NCI-H2196 treated with DMSO at 0.1 percent for 48 hours (cell line): ENCODE measurements around the gene ALG6.
"Not testable (repeated sequence)": the region's sequence is repeated elsewhere in the genome, so short reads cannot be mapped to it uniquely, and the experiment has no call there.

Source experiments
- DNase-seq: peaks from one replicate; lab custom pipeline; 2025; ENCODE audit not compliant: unreplicated experiment; lab: John Stamatoyannopoulos, UW

Gene ALG6

DNA sequence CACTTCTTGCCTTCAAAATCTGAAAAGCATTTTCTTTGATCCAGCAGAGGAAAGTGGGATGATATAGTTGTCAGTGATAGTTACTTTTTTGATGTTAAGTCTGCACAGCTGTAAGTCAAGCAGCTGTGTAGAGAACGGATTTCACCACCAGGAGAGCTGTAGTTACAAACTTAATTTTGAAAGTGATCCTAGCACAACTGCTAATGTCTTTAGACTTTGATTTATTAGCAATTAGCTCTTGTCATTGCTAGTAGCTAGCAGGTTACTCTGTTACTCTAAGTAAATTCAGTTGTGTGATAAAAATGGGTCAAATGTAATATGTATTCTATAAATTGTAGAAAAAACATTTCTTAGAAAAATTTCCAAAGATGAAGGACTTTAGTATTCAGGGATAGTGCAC lies 46.0 kb downstream of the ALG6 start:
- no peak for DNase-seq

DNA sequence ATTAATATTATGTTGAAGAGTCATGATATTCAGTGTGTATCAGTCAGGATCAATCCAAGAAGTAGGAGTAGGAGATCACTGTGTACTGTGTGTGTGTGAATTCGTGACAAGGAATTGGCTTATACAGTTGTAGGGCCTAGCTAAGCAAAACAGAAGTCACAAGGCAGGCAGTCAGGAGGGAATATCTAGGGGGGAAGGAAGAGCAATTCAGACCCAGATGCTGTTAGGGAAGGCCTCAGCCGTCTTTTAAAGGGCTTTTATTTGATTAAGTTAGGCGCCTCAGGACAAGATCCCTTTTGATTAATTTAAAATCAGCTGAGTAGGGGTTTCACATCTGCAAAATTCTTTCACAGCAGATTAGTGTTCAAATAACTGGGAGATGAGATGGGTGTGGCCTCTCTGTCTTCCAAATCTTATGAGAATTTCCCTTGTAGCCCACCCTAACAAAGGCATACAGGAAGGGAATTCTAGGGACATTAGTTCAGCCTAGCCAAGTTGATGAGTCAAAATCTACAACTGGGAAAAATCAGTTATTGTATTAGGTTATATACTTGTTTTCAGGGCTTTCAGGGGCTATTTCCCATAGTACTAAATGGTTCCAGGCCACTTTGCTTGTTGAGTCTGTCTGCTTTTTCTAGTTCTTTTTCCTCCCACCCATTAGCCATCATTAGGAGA lies 47.4 kb downstream of the ALG6 start:
- DNase-seq, result no peak

DNA sequence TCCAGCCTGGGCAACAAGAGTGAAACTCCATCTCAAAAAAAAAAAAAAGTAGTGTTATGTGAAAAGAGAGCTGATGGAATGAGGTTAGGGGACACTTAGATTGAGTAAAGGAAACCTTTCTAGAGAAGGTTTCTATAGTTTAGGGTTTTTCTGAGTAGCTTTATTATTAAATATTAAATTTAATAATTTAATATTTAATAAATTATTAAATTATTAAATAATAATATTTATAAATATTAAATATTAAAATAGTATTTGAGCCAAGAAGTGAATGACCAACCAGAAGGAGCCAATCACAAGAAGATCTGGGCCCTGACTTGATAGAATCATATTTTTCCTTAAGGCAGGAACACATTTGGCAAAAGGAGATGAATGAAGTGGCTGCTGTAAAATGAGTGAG lies 50.7 kb downstream of the ALG6 start:
- DNase-seq, result no peak

DNA sequence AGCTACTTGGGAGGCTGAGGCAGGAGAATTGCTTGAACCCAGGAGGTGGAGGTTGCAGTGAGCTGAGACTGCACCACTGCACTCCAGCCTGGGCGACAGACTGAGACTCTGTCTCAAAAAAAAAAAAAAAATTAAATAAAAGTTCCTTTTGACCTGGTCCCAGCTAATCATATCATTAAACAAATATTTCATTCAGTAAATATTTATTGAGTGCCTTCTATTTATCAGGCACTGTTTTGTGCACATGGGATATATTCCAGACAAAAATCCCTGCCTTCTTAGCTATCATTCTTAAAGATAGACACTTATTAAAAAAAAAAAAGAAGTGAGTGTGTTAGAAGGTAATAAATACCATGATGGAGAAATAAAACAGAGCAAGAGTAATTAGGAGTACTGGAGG lies 53.3 kb downstream of the ALG6 start:
- DNase-seq, result not testable (repeated sequence)

DNA sequence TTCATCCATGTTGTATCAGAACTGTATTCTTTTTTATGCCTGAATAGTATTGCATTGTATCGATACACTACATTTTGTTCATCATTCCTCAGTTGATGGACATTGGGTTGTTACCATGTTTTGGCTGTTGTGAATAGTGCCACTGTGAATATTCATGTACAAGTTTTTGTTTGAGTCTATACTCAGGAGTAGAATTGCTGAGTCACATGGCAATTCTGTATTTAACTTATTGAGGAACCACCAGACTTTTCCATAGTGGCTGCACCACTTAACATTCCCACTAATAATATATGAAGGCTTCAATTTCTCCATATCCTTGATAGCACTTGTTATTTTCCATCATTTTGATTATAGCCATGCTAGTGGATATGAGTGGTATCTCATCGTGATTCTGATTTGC lies 56.2 kb downstream of the ALG6 start:
- no peak for DNase-seq

DNA sequence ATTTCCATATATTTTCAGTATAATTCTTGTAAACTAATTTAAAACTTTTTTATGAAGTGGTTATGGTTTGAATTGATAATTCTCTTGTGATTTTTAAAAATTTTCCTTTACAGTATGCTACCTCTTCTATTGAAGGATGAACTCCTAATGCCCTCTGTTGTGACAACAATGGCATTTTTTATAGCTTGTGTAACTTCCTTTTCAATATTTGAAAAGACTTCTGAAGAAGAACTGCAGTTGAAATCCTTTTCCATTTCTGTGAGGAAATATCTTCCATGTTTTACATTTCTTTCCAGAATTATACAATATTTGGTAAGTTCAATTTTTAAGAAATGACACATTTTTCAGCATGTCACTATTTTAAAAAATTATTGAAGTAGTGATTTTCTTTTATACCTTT lies 61.4 kb downstream of the ALG6 start:
- no peak for DNase-seq

DNA sequence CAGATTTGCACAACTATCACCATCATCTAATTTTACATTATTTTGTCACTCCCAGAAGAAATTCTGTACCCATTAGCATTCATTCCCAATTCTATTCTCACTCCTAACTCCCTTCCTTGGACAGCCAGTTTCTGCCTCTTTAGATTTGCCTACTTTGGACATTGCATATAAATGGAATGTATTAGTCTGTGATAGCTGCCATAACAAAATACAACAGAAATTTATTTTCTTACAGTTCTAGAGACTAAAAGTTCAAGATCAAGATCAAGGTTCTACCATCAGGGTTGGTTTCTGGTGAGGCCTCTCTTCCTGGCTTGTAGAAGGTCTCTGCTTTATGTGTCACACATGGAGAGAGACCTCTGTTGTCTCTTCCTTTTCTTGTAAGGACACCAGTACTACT lies 61.9 kb downstream of the ALG6 start:
- DNase-seq, result no peak

DNA sequence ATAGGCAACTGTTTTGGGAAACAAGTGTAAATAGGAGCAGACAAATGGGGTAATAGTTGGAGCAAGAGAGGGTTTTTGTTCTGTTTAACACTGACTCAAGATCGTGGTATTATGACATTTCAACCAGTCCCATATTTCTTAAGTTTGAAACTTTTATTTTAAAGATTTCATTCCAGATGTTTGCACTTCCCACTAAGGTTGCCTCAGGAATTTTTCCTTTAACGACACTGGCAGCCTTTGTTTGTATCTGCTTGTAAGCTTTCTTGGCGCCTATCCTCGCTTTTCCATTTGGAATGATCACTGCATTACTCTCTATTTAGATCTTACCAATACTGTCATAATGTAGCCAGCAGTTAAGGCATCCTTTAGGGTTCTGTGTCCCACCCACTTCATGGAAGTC lies 67.7 kb downstream of the ALG6 start:
- no peak for DNase-seq

DNA sequence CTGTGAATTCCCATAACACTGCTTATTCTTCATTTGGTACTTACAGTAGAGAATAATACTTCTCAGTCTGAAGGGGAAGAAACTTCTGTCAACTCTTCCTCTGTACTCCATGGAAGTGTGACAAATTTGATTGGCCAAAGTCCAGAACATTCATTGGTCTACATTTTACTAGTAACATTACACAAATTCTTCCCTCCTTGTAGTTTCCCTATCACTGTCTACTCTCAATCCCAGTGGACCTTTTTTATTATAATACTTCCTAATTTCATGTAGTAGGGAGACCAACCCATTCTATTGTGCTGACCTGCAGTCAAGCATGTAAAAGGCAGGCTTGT lies 74.7 kb downstream of the ALG6 start:
- DNase-seq, result no peak

DNA sequence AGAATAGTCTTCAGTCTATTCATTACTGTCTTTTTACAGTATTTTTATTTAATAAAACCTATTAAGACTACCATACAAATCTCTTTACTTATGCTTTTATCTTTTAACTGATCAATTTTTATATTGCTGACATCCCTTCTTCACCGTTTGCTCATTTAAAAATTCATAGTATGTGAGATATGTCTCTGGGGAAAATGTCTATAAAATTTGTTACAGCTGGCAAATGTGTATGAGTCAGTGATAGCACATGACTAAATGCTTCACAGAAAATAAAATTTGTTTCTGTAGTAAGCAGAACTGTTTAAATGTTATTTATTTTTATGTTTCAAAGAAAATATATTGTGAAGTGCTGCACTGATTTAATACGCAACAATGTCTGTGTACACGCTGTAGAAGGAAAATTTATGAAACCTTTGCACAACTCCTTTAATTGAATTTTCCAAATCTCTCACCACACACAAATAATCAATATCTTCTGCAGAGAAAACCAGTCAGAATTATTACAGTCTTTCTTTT lies 81.4 kb downstream of the ALG6 start:
- DNase-seq, result no peak

DNA sequence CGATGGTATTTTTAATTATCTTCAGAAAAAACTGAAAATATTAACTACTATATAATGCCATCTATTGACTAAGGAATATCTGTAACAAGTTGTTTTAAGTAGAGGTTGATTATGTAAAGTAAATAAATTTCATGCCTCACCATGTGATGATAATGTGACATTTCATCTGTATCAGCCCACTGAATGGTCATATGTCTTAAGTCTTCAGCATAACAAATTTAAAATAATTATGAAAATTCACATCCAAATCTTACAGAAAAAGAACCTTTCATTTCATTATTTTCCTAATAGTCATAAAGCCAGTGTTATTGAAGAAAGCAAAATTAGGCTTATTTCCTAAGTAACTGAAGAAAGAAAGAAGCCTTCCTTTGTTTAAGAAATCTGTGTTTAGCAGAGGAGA lies 83.0 kb downstream of the ALG6 start:
- DNase-seq, result no peak

DNA sequence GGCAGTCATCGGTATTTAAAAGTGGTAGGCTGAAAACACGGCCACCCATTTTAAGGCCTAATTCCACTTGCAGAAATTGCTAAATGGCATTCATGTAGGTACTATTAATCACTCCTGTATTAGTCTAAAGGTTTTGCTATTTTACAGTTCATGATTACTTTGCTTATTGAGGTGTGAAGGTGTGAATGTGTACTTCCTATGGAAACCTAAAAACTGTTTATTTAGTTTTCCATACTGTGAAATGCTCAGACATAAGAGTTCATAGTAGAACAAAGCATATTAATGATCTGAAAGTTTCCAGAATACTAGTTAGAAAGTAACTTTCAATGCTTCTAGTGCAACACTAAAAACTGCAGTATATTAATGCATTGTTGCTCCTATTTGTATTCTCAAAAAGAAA lies 85.8 kb downstream of the ALG6 start:
- no peak for DNase-seq

DNA sequence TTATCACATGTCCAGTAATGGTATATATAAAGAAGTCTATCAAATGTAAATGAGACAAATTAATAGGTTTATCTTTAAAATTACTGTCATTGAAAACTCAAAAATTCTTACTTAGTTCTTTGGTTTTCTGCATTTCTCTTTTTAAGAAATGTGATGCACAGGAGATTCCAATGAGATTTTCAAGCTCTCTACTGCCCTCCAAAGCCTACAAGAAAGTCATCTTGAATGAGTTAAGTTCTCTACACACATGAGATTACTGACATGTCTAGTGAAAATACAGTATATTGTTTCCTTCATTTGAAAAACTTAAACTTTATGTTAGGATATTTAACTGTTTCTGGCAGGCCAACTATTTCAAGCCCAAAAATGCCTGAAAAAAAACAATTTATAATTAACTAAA lies 86.8 kb downstream of the ALG6 start:
- no peak for DNase-seq

DNA sequence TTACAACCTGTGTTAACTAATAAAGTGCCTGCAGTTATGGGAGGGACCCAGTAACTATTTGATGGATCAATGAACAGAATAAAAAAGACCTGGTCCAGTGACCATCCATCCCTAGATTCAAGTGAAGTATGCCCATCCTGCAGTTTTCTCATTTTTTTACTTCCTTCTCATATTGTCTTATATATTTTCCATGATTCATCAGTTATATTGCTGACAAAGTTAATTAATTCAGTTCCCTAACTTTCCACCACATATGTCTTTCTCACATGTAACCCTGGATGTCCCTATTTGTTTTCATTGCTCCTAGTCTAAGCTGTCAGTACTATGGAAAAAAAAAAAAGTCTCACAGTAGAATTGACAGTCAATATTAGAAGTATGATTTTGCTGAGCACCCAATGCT lies 91.3 kb downstream of the ALG6 start:
- no peak for DNase-seq

DNA sequence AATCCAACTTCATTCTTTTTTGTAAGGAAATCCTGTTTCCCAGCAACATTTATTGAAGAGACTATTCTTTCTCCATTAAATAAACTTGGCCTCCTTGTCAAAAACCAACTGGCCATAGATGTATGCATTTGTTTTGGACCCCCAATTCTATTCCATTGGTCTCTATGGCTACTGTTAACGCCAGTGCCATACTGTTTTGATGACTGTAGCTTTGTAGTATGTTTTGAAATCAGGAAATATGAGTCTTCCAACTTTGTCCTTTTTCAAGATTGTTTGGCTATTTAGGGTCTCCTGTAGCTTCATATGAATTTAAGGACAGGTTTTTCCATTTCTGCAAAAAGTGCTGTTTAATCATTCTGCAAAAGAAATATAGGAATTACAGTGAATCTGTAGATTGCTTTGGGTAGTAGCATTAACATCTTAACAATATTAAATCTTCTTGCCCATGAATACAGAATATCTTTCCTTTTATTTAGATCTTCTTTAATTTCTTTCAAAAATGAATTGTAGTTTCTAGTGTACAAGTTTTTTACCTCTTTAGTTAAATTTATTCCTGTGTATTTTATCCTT lies 94.3 kb downstream of the ALG6 start:
- no peak for DNase-seq

DNA sequence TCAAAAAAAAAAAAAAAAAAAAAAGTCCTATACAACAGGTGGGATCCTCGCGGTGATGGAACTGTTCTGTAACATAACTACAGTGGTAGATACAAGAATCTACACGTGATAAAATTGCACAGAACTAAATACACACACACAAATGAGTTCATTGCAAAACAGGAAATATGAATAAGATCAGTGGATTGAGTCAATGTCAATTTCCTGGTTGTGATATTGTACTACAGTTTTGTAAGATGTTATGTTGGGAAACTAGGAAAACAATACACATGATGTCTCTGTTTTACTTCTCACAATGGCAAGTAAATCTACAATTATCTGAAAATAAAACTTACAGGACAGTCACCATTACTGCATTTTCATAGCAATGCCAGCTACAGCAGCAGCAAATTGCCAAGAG lies 95.8 kb downstream of the ALG6 start:
- no peak for DNase-seq

DNA sequence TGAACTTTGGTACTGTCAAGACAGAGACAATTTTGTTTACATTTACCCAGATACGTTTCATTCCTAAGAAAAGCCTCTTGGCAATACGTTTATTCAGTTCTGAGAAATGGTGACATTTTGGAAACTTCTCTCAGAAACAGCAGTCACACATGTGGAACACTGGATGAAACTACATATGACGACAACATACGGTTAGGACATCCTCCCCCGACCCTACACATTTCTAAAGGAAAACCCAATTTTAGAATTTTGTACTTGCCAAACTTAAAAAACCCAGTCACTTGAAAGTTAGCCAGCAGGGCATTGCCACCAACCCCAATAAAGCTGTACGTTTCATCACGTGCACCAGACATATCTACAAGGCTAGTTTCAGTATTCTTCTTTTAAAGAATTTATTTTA lies 98.8 kb downstream of the ALG6 start:
- DNase-seq, result no peak

DNA sequence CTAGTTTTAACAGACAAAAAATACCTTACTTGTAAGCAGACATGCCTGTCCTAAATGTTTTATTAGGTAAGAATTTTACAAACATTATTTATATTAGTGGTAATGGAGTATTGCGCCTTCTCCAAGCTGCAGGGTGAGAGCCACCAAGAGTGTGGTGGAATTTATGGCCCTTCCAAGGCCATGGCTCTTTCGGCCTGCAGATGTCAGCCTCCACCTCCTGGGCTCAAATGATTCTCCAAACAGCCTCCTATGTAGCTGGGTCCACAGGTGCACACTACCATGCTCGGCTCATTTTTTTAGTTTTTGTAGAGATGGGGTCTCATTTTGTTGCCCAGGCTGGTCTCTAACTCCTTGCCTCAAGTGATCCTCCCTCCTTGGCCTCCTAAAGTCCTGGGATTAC lies 99.3 kb downstream of the ALG6 start:
- DNase-seq, result no peak

DNA sequence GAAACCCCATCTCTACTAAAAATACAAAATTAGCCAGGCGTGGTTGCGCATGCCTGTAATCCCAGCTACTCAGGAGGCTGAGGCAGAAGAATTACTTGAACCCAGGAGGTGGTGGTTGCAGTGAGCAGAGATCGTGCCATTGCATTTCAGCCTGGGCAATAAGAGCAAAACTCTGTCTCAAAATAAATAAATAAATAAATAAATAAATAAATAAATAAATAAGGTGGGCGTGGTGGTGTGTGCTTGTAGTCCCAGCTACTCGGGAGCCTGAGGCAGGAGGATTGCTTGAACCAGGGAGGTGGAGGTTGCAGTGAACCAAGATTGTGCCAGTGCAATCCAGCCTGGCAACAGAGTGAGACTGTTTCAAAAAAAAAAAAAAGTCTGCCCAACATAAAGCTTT lies 101.3 kb downstream of the ALG6 start:
- not testable (repeated sequence) for DNase-seq

DNA sequence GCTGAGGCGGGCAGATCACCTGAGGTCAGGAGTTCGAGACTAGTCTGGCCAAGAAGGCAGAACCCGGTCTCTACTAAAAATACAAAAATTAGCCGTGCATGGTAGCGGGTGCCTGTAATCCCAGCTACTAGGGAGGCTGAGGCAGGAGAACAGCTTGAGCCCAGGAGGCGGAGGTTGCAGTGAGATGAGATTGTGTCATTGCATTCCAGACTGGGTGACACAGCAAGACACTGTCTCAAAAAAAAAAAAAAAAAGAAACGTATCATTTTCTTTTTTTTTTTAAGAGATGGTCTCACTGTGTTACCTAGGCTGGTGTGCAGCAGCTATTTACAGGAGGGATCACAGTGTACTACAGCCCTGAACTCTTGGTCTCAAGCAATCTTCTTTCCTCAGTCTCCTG lies 108.3 kb downstream of the ALG6 start:
- DNase-seq, result no peak

DNA sequence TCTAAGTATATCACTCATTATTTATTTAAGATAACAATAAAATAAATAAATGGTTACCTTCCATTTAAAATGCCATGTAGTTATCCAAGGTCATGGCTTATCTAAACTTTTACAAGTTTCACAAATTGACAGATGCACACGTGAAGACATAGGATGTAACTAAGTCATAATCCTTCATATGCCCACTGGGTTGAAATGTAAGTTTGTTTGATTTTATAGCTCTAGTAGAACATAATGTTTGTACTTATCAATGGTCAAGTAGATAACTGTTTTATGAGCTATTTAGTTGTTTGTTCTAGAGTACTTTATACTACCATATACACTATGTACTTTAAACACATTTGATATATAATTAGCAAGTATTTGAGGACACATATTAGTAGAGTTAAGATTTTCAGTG lies 112.6 kb downstream of the ALG6 start:
- DNase-seq, result no peak

DNA sequence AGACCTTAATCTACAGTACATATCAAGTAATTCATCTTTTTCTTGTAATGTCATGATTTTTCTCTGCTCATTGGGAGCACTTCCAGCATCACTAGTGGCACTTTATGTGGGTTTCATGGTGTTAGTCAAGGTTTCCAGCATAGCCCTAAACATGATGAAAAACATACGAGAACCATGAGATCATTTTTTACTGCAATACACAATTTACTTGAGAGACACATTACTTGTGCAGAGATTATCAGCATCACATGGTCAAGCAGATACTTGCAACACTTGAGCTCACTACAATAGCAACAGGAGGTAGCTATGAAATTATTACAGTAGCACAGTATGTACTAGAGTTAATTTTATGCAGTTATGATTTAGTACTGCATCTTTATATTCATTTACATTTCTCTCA lies 119.2 kb downstream of the ALG6 start:
- DNase-seq, result no peak

DNA sequence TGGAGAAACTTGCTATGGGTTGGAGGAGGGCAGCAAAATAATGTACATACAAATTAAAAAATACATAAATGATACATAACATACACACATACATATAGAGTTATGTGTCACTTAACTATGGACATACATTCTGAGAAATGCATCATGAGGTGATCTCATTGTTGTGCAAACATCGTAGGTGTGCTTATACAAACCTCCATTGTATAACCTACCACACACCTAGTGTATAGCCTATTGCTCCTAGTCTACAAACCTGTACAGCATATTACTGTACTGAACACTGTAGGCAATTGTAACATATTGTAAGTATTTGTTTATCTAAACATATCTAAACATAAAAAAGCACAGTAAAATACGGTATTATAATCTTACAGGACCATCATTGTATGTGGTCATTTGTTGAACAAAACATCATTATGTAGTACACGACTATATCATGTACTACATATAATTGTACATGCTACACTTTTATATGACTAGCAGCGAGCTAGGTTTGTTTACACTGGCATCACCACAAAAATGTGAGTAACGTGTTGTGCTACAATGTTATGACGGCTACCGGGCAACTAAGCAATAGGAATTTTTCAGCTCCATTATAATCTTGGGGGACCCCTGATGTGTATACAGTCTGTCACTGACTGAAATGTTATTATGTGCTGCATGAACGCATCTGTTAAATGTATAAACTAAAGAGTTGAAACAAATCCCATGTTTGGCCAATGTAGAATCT lies 120.1 kb downstream of the ALG6 start:
- no peak for DNase-seq
